GM21737 (cell line): Measurements from ENCODE around the gene NFATC1.

Source experiments
- ATAC-seq: cut with Tn5 transposase; IDR thresholded peaks from one replicate; pipeline ENCODE4 v1.9.1; 2021; ENCODE audit warnings: mild to moderate bottlenecking, moderate library complexity; ENCODE audit not compliant: unreplicated experiment

Gene NFATC1

DNA sequence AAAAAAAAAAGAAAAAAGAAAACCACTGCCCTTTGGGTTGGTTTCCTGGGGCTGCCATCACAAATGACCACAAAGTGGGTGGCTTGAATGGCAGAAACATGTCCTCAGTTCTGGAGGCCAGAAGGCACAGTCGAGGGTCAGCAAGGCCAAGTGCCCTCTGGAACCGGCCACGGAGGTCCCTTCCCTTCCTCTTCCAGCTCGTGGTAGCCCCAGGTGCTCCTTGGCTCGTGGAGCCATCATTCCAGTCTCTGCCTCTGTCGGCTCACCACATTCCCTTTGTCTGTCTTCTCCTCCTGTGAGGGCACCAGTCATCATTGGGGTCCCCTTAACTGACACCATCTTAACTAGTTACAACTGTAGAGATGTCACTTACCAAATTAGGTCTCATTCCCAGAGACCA is 8.5 kb upstream of the NFATC1 start:
- no peak for ATAC-seq

DNA sequence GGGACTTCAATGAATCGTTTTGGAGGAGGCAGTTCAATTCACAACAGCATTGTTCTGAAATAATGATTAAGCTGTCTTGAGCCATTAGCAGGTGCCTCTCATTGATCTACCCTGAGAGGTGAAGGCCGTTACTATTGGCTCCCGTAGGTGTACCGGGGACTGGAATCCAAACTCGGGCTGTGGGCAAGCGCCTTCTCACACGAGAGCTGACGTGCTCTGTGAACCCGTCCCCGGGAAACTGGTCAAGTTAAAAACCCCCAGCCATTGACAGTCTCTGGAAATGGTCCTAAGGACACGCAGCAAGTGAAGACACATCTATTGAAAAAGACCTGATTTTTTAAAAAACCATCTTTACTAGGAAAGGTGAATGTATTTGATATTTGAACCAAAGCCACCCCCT is 8.1 kb upstream of the NFATC1 start:
- no peak for ATAC-seq

DNA sequence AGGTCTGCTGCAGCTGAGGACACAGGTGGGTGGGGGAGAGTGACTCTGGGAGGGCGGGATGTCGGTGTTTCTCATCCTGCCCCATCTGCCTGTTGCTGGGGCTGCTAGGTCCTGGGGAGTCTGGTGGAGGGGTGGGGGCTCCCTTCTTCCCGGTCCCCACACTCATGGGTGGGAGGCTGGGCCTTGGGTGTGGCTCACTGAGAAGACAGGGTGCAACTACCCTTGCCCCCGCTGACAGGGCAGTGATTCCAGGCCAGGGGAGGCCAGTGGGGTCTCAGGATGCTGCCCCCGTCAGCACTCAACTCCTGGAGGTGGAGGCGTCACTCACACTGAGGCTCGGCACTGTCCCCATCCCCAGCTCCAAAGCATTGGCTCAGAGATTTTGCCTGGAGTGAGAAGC is 7.7 kb upstream of the NFATC1 start:
- no peak for ATAC-seq

DNA sequence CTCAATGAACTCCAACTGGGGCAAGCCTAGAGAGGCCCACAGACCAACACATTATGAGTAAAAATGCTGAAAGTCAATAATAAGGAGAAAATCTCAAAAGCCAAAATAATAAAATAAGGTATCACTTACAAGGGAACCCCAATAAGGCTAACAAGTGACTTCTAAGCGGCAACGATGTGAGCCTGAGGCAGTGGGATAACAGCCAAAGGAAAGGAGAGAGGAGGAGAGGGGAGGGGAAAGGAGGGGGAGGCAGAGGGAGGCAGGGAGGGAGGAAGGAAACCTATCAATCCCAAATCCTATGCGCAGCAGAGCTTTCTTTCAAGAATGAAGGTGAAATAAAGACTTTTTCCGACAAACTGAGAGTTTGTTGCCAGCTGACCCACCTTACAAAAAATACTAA is 6.0 kb upstream of the NFATC1 start:
- ATAC-seq, result no peak

DNA sequence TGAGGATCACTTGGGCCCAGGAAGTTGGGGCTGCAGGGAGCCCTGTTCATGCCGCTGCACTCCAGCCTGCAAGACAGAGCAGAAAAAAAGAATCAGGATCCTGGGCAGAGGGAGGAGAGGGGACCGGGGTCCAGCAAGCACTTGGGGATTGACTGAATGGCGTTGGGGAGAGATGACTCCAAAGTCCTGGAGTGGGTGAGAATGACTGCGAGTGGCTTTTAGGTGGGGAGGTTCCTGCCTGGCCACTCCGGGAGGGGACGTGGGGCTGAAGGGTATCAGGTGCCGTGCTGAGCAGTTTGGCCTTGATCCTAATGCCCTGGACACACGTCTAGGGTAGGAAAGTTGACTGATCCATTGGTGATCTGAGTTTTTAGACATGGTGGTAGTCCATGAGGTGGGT is 3.5 kb upstream of the NFATC1 start:
- ATAC-seq, result no peak

DNA sequence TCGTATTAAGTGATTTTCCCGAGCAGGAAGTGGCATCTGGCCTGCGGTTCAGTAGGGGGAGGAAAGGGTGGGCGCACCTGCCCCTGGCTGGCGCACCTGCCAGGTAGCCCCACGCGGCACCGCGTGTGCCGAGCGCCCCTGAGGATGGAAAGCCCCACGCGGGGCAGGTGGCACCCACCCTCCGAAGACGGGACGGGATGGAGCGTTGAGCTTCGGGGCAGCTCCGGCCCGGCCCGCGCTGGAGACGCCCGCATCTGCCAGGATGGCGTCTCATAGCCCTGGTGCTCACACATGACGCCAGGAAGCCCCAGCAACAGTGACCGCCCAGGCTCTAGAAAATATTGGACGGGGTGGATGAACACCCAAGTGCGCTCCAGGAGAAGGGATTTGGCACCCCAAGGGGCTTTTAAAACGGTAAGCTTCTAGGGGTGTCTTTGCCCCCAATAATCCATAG is 2.5 kb upstream of the NFATC1 start:
- no peak for ATAC-seq

DNA sequence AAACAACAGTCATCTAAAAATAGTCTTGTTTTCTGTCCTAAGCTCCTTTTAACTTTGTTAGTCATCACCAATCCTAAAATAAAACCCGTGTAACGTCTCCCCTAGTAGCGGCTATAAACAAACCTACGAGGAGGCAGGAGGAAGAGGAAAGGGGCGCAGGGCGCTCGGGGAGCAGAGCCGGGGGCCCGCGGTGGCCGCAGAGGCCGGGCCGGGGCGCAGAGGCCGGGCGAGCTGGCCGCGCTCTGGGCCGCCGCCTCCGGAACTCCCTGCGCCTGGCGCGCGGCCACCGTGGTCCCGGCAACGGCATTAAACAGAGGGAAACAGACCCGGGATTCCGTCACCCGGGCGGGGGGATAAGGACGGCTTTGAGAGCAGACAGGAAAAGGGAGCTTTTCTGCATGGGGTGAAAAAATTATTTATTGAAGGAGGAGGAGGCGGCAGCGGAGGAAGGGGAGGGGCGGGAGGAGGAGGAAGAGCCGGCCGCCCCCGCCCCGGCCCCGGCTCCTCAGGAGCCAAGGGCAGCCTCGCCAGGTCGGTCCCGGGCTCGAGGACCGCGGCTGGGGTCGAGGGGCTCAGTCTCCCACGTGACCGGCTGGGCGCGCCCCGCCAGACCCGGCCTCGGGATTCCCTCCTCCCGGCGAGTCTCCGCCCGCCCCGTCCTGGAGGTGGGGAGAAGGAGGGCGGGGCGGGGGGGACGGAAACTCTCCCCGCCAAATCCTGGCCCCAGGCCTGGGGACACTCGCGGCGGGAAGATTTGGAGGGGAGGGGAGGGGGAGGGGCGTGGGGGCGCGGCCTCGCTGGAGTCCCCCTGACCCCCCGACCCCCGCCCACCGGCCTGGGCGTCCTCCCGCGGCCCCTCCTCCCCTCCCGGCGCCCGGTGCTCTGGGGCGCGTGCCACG is 1.8 kb upstream of the NFATC1 start:
- ATAC-seq, result no peak

DNA sequence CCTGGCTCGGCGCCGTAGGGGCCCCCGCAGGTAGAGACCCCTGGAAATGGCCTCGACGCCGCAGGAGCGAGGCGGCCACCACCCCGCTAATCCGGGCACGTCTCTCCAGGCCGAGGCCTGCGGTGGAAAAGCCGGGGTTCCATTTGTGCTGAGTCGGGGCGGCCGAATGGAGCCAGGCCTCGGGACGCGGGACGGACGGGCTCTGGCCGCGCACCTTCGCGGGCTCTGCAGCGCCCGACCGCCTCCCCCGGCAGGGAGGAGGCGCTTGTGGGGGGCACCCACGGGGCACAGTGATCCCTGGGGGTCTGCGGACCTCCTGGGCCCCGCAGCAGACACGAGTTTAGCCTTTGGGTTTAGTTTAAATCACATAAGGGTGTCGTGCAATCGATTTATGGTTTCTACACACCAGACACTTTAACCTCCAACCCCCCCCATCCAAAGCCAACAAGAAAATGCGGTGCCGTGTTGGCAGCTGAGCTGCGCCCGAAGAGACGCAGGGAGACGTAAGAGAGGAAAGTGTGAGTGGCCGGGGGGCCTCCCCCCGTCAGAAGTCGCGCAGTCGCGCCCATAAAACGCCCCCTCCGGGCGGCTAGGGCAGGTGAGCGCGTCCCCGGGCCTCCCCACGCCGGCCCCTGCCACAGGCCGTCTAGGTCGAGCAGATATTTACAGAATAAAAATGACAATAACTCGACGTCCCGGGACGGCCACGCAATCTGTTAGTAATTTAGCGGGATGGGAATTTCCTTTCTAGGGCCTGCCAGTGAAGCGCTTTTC is 1.0 kb upstream of the NFATC1 start:
- no peak for ATAC-seq

DNA sequence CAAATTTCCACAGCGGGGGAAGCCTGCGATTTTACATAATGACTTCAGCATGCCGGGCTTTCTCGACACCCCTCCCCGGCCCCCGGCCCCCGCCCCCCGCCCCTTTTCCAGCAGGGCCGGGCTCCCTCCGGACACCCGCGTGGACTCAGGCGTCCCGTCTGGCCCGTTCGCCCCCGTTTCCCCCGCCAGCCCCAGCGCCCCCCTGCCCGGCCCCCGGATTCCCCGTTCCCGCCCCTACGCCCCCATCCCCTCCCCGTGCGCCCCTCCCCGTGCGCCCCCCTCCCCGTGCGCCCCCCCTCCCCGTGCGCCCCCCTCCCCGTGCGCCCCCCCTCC is 456 bp upstream of the NFATC1 start:
- no peak for ATAC-seq

DNA sequence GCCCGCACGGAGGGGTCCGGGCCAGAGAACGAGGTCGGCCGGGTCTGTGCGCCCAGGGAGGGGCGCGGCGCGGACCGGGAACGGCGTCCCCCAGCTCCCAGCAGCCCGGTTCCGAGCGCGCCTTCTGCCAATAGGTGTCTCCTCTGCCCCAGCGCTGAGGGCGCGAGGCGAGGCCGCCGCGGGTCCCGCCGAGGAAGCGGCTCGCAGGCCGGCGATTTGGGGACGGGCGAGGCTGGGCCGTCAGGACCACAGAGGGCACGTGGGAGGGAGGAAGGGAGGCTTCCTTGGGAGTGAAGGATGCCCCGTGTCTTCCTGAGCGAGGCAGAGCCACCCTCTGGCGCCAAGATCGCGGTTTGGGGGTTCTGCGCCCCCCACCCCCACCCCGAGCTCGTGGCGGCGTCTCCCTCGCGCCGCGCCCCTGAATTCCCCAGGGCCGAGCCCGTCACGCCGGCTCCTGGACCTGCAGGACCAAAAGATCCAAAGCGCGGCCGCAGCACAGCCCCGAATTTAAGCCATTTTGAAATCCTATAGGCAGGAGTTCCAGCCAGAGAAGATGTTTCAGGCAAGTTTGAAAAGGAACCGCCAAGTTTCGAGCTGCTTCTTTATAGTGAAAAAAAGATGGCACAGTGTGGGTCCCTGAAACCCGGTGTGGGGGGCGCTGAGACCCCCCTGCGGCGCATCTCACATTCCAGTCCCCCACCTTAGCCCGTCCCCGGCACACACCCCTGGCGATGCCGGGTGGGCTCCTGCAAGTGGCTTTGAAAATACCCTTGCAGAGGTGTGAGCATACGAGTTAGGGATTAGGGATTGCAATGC is 909 bp downstream of the NFATC1 start:
- ATAC-seq, result no peak

DNA sequence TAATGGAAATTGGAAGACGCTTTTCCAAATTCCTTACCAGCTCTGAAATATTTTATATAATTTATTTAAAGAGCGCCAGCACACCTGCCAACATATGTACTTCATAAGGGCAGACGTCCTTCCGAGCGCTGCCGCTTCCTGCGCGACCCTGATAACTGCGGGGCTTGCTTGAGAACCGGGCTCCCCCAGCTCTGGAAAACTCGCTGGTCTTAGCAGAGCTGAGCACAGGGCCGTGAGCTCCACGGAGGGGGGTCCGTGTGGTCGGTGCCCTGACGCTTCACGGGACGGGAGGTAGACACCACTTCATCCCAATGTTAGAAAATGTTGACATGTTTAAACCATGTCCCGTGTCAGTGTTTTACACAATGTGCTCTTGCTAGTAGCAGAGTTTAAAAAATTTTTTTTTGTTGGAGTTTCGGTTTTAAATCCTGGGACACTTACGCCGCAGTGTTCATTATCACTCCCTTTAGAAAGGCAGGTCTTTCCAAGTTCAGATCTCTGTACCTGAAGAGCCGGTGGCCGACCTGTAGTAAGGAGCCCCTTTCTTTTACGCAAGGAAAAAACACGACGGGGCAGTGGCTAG is 1.6 kb downstream of the NFATC1 start:
- ATAC-seq, result no peak

DNA sequence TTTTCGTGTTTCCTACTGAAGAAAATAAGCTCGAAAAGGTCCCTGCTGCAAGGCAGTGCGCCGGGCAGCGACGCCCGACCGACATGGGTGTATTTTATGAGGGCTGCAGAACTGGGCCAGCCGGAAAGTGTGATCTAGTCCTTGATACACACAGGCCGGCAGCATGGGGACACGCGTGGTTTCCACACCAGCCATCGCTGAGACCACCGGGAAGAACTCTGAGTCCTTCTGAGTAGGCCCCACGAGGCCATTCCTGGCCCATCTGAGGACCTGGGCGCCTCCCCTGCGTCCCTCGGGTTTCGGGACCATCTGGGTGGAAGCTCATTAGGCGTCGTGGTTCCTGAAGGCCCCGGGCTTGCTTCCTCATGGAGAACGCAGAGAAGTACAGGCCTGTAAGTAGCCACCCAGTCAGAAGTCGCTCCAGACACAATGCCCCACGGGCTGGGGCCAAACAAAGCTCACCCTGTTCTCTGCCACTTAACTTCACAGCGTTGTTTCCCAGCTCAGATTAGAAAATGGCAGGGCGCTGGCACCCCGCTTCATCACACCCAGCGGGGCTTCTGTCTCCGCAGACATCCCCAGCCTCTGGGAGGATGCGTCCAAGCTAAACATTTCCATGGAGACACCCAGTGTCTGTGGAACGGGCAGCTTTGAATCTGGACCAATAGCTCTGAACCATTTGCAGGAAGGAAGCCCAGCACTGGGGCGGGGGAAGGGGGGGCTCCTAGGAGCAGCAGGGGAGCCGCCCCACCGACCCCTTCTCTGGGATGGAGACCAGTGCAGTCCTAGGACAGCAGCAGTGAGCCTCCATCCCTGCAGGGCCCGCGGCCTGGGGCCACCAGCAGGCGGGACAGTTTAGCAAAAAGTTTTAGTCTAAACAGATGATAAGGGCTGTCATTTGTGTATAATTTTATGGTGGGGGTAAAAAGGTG is 2.4 kb downstream of the NFATC1 start:
- ATAC-seq, result no peak

DNA sequence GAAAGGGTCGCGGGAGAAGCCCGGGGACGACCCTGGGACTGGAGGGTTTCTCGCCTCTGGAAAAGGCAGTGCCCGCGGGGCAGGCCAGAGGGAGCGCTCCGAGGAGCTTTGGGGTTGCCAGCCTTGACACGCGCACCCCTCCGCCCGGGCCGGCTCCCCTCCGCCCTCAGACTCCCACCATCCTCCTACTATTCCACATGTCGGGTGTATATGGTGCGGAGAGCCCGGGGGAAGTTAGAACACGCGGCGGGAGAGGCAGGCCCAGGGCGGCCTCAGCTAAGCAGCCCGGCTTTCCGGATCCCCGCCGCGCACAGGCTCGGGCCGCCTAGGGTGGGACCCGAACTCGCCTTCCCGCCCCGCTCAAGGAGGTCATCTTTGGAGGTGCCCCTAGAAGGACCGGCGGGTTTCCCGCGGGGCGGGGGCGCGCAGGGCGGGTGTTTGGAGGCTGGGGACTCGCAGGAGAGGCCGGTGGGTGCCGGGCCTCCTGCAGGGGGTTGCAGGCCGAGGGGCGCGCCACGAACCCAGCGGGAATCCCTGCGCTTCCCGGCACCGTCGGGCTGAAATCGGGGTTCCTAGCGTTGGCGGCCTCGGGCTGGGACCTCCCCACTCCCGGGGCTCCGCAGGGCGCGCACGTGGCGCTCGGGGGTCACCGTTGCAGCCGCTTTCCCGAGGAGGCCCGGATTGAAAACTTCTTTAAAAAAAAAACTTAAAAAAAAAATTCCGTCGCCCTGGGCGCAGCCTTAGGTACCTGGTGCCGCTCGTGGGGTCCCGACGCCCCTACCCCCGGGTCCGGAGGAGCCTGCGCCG is 3.7 kb downstream of the NFATC1 start:
- ATAC-seq, result no peak

DNA sequence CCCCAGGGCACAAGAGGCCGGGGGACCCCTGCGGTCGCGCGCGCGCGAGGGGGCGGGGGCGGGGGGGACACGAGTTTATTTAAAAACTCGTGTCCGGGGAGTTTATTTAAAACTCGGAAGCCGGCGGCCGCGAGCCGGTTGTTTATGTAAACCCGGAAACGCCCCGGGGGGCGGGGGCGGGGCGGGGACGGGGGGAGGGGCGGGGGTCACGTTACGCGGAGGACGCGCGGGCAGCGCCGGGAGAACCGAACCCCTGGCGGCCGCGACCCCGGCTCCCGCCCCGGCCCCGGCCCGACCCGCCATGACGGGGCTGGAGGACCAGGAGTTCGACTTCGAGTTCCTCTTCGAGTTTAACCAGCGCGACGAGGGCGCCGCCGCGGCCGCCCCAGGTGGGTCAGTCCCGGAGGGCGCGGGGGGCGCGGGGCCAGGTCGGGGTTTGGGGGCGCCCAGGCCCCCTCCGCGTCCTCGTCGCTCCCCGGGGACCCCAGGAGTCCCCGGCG is 4.4 kb downstream of the NFATC1 start:
- ATAC-seq, result no peak

DNA sequence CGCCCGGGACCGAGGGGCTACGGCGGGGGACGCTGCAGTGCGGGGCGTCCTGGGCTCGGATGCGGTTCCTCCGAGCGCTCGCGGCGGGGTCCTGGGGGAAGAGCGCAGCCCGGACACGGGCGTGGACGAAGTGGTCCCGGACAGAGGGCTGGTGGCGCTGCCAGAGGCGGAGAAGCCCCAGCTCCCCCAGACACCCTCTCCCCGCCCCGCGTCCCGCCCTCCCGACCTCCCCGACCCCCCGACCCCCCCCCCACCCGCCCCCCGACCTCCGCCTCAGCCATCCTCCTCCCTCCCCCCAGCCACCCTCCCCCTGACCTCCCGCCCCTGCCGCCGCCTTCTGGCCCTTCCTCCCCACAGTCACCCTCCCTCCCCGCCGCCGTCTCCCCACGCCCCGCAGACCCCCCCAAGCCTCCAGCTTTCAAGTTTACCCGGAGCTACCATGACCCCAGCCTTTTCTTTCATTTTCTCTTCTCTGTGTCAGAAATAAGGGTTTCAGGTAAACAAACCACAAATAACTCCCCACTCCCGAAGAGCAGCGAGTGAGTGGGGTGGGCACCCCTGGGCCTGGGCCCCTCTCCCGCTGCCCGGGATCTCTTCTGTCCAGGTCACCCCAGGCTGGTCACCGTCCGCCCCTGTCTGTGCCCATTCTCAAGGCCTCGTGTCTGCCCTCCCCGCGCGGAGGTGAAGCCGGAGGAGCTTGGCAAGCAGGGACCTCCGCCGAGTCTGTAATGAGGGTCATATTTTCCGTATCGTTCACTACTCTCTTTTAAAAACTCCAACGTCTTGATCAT is 5.1 kb downstream of the NFATC1 start:
- ATAC-seq, result no peak

DNA sequence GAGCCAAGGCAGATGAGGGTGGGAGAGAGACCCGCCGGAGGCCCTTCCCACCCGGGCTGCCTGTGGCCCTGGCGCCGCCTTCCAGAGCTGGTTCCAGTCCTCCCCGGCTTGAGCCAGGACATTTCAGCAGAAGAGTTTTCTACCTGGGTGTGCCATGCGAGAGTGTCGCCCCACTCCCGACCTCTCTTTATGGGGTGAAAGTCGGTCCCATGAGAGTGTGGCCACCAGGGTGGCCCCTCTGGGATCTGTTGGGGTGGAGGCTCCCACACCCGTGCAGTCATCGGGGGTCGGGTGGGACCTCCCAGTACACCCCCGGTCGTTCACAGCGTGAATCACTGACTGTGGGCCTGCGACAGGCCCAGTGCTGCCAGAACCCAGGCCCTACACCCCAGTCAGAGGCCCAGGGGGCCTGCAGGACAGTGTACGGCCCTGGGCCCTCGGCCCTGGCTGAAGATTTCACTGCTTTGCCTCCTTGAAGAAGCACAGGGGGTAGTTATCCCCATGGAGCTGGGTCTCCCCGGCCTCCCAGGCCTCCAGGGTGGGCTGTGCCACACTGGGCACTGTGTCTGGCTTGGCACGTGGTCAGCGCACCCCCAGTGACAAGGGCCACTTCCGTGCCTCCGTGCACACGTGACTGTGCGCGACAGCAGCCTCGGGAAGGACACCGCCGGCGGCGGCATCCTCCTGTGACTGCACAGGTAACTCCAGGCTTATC is 5.9 kb downstream of the NFATC1 start:
- ATAC-seq, result no peak

DNA sequence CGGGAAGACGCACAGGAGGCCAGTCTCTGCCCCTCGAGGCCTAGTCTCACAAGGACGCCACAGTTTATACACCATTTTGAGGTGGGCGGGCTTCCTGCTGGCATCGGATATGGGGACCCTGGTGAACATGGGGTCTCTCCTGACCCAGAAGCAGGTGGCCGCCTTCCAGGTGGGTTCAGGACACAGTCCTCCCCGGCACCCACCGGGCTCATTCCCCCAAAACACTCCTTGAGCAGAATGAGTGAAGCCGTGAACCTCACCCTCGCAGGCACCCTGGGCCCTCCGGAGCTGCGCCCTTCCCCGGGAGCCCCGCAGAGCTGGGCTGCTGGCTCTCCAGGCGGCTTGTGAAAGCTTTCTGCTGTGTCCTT is 6.5 kb downstream of the NFATC1 start:
- no peak for ATAC-seq
